SK-N-SH (cell line): ENCODE data around the gene TULP1. TPM values are rescaled to one million over a fixed set of nuclear protein-coding genes. Genes with fewer than 3 reads are reported as not detected.

ENCODE experiments used
- CTCF ChIA-PET: fragments of 300-600, 350-600 bp; formaldehyde crosslinking; extraction: SDS; loops from one replicate; lab custom pipeline; 2021; lab: Yijun Ruan, JAX
- POLR2A ChIA-PET: fragments of 350-600 bp; sonication (Branson Sonifier 250); formaldehyde crosslinking; extraction: SDS; loops from one replicate; lab custom pipeline; 2020; ENCODE audit warnings: antibody characterized with exemption, inconsistent platforms; lab: Yijun Ruan, JAX
- DNase-seq: peaks from one replicate; pipeline ENCODE4 v3.0.0; 2012
- H2AFZ ChIP-seq: fragments of 200-600 bp; sonication (generic); 2 replicates; pipeline ENCODE4 v1.8.1; 2016; ENCODE audit warnings: antibody characterized with exemption, mild to moderate bottlenecking, low read depth
- H3F3A ChIP-seq: fragments of 200-600 bp; sonication (generic); replicated peaks from 2 replicates; pipeline ENCODE3; 2016; ENCODE audit warnings: antibody characterized with exemption, mild to moderate bottlenecking; ENCODE audit not compliant: insufficient read depth
- H3K27ac ChIP-seq, 2 experiments: fragments of 200-500 bp in 1 of 2; fragments of 200-600 bp in 1 of 2; sonication (Bioruptor generic) in 1 of 2; sonication (generic), shearing (Covaris generic) in 1 of 2; 2 replicates each; pipeline versions ENCODE4 v1.5.1 to v1.6.1; 2014 to 2016; ENCODE audit warnings: low read depth in 2 of 2, inconsistent platforms in 1 of 2, low read length in 1 of 2, mild to moderate bottlenecking in 1 of 2, mixed read lengths in 1 of 2
- H3K27me3 ChIP-seq: fragments of 200-600 bp; sonication (generic), shearing (Covaris generic); 2 replicates; pipeline ENCODE4 v1.6.1; 2016; ENCODE audit warnings: mixed run types; ENCODE audit not compliant: insufficient read depth
- H3K36me3 ChIP-seq, 2 experiments: fragments of 200-500 bp in 1 of 2; fragments of 200-600 bp in 1 of 2; sonication (Bioruptor generic) in 1 of 2; sonication (generic) in 1 of 2; replicated peaks in 1 of 2; 2 replicates each; pipeline versions ENCODE3 to v1.5.1; 2014 to 2016; ENCODE audit warnings: low read length in 1 of 2, mild to moderate bottlenecking in 1 of 2; ENCODE audit not compliant: insufficient read depth in 2 of 2, control insufficient read depth in 1 of 2
- H3K4me1 ChIP-seq, 2 experiments: fragments of 200-500 bp in 1 of 2; fragments of 200-600 bp in 1 of 2; sonication (Bioruptor generic) in 1 of 2; sonication (generic), shearing (Covaris generic) in 1 of 2; 2 replicates each; pipeline versions ENCODE4 v1.5.1 to v1.6.1; 2014 to 2016; ENCODE audit warnings: low read depth in 1 of 2, low read length in 1 of 2, mixed run types in 1 of 2; ENCODE audit not compliant: insufficient read depth in 2 of 2, control insufficient read depth in 1 of 2
- H3K4me2 ChIP-seq: fragments of 200-600 bp; sonication (generic), shearing (Covaris generic); 2 replicates; pipeline ENCODE4 v1.6.1; 2017; ENCODE audit warnings: mixed run types
- H3K4me3 ChIP-seq, 2 experiments: fragments of 200-500 bp in 1 of 2; fragments of 200-600 bp in 1 of 2; sonication (Bioruptor generic) in 1 of 2; sonication (generic), shearing (Covaris generic) in 1 of 2; 2 replicates each; pipeline versions ENCODE4 v1.5.1 to v1.8.1; 2014 to 2016; ENCODE audit warnings: low read depth in 2 of 2, inconsistent platforms in 1 of 2, low read length in 1 of 2, mild to moderate bottlenecking in 1 of 2, mixed read lengths in 1 of 2, moderate library complexity in 1 of 2
- H3K79me2 ChIP-seq: fragments of 200-600 bp; sonication (generic); 2 replicates; pipeline ENCODE4 v1.8.1; 2017; ENCODE audit warnings: mild to moderate bottlenecking; ENCODE audit not compliant: insufficient read depth
- H3K9ac ChIP-seq: fragments of 200-600 bp; sonication (generic); 2 replicates; pipeline ENCODE4 v1.6.1; 2017; ENCODE audit warnings: mixed run types
- H3K9me2 ChIP-seq: fragments of 200-600 bp; sonication (generic); 2 replicates; pipeline ENCODE4 v1.6.1; 2017; ENCODE audit warnings: mixed run types
- H3K9me3 ChIP-seq: fragments of 200-600 bp; sonication (generic); 2 replicates; pipeline ENCODE4 v1.6.1; 2017; ENCODE audit warnings: mixed run types, mild to moderate bottlenecking, moderate library complexity
- H4K20me1 ChIP-seq: fragments of 200-600 bp; sonication (generic); 2 replicates; pipeline ENCODE4 v1.6.1; 2017; ENCODE audit warnings: mild to moderate bottlenecking, mixed run types; ENCODE audit not compliant: insufficient read depth
- CHD2 ChIP-seq: fragments of 150-350 bp; IDR thresholded peaks from 2 replicates; pipeline ENCODE4 v1.6.1; 2018; ENCODE audit warnings: low read length; ENCODE audit not compliant: partially characterized antibody
- ELF1 ChIP-seq: IDR thresholded peaks from 2 replicates; pipeline ENCODE4 v1.4.0; 2012
- EP300 ChIP-seq, 2 experiments: IDR thresholded peaks; 2 replicates each; pipeline versions ENCODE4 v1.4.0 to v1.6.1; 2012; ENCODE audit warnings: borderline replicate concordance in 1 of 2, low read depth in 1 of 2, low read length in 1 of 2
- FOSL2 ChIP-seq: IDR thresholded peaks from 2 replicates; pipeline ENCODE4 v1.4.0; 2012; ENCODE audit warnings: low read depth, mild to moderate bottlenecking, moderate library complexity, borderline replicate concordance
- JUND ChIP-seq: IDR thresholded peaks from 2 replicates; pipeline ENCODE4 v1.4.0; 2012
- MEF2A ChIP-seq: IDR thresholded peaks from 2 replicates; pipeline ENCODE4 v1.4.0; 2012; ENCODE audit warnings: low read depth, borderline replicate concordance
- MXI1 ChIP-seq: IDR thresholded peaks from 2 replicates; pipeline ENCODE4 v1.6.1; 2012; ENCODE audit warnings: mild to moderate bottlenecking, low read depth, low read length, improper control_type of control experiment
- NFIC ChIP-seq: IDR thresholded peaks from 2 replicates; pipeline ENCODE4 v1.4.0; 2012; ENCODE audit warnings: borderline replicate concordance
- NRF1 ChIP-seq: IDR thresholded peaks from 2 replicates; pipeline ENCODE4 v1.6.1; 2012; ENCODE audit warnings: low read depth, mild to moderate bottlenecking, low read length
- RAD21 ChIP-seq: IDR thresholded peaks from 2 replicates; pipeline ENCODE4 v1.6.1; 2012; ENCODE audit warnings: mild to moderate bottlenecking, low read length
- RCOR1 ChIP-seq: fragments of 150-350 bp; IDR thresholded peaks from 2 replicates; pipeline ENCODE4 v1.6.1; 2017; ENCODE audit warnings: antibody characterized with exemption, low read length
- RXRA ChIP-seq: IDR thresholded peaks from 2 replicates; pipeline ENCODE4 v1.4.0; 2012; ENCODE audit warnings: low read depth, mild to moderate bottlenecking, borderline replicate concordance
- TAF1 ChIP-seq: IDR thresholded peaks from 2 replicates; pipeline ENCODE4 v1.6.1; 2012; ENCODE audit warnings: low read depth, mild to moderate bottlenecking, low read length, moderate library complexity, borderline replicate concordance
- TCF12 ChIP-seq: IDR thresholded peaks from 2 replicates; pipeline ENCODE4 v1.4.0; 2012
- WGBS: methylation state at CpG from one replicate; pipeline ENCODE4 v1.1.6; 2017; ENCODE audit warnings: low lambda C conversion rate; 5-methylcytosine and 5-hydroxymethylcytosine counted together
- polyA plus RNA-seq, 3 experiments: library from polyadenylated mRNA; depleted of rRNA; stranded (reverse); fragments of >200 nt; gene quantifications; 2 replicates each; pipeline ENCODE4 v1.2.3, GENCODE V29; 2012
- TF ChIP-seq, protein P1 (sequence below): IDR thresholded peaks from 2 replicates; pipeline ENCODE4 v1.4.0; 2012; ENCODE audit warnings: low read depth, borderline replicate concordance

Gene TULP1
- polyA plus RNA-seq, 1 of the 3 experiments (the other 2 are of a cell fraction): not detected

DNA sequence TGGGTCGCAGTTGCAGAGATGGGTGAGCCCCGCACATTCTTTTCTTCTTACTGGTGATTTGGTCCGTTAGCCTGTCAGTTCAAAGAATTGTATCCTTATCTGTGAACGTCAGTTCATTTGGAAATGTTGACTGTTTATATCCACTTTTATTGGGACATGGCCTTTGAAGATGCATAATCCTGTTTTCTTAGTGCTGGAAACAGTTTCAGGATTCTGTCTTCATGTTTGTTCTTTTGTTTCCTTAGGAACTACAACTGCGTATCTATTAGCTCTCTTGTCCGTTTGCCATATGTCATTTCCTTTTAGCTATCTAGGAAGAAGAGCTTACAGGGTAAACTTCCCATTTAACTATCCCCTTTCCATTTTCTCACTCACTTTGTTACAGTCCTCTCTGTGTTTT lies 35.0 kb upstream of the TULP1 start:
- Histone ChIP-seq H3K9me3 (no peaks in the 10 kb centered on the region), H3K9me2 (no peaks in the 10 kb centered on the region), H3K36me3 (no peaks in the 10 kb centered on the region), H3K79me2 (no peaks in the 10 kb centered on the region), H3K27me3 (no peaks in the 10 kb centered on the region; the same call in 1 of the 2 replicates), H3F3A (peaks cover 4% of the 10 kb centered on the region), H3K4me2 (no peak overlapping the region), H3K27ac (no peak overlapping the region), H4K20me1 (no peaks in the 10 kb centered on the region), H2AFZ (no peak overlapping the region), H3K4me3 (no peak overlapping the region), H3K4me1 (no peaks in the 10 kb centered on the region), H3K9ac (no peak overlapping the region)
- ChIA-PET CTCF (interaction anchor here (0.8 to 1.8 kb wide), 2 partner anchors 24 to 189 kb away, joined by 3 to 7 read pairs; partner anchors contain the start of gene ARMC12), POLR2A (no interaction called here)
- no peak for DNase-seq
- TF ChIP-seq CHD2: no peak
- TF ChIP-seq FOSL2: no peak
- 81% methylated on average over 6 of the region's 6 CpGs for WGBS

DNA sequence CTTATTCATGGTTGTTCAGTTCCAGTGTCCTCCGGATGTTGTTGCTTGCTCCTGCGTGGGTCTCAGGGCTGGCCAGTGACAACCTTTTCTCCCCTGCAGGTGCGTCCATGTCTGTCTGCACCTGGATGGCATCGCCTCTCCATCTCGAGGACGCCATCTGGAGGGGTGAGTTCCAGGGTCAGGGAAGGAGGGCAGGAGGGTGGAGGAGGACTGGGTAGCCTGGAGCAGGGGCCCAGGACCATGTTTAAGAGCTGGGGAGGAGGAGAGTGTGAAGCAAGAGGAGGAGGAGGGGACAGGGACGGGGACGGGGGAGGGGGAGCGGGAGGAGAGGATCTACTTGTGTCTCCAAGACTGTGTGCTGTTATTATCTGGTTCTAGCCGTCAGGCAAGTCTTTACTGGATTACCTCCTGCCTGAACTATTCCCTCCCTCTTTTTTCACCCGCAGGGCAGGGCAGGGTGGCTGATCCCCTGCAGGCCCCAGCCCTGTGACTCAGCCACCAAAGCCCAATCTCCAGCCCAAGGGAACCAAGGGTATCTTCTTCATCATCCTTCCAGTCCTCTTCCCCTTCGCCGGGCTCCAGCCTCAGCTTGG lies 32.2 kb upstream of the TULP1 start:
- POLR2A ChIA-PET: no interaction called here
- H3F3A ChIP-seq: no peaks in the 10 kb centered on the region
- DNase-seq: no peak
- H3K36me3 ChIP-seq: no peaks in the 10 kb centered on the region
- H3K9ac ChIP-seq: no peak overlapping the region
- 78% methylated on average over 13 of the region's 13 CpGs for WGBS
- no peak overlapping the region for H2AFZ ChIP-seq
- no peaks in the 10 kb centered on the region for H3K4me1 ChIP-seq
- H3K9me2 ChIP-seq: no peaks in the 10 kb centered on the region
- no peak overlapping the region for H3K4me3 ChIP-seq
- CTCF ChIA-PET: interaction anchor here (1.2 to 5.5 kb wide), 4 partner anchors 9 to 192 kb away, joined by 3 to 25 read pairs (median 4); no protein-coding TSS in a partner anchor
- no peak overlapping the region for H3K4me2 ChIP-seq
- no peak for TF ChIP-seq MEF2A
- TF ChIP-seq ELF1: no peak
- no peak for TF ChIP-seq TAF1
- no peak for TF ChIP-seq RAD21
- TF ChIP-seq FOSL2: no peak
- no peak for TF ChIP-seq NFIC
- TF ChIP-seq JUND: no peak
- no peak for TF ChIP-seq EP300 (IDR thresholded peaks at IDR 0.05; ENCODE audit: borderline replicate concordance in 1 of 2, low read depth in 1 of 2, low read length in 1 of 2)
- TF ChIP-seq MXI1: no peak
- no peak for TF ChIP-seq RXRA
- no peak for TF ChIP-seq TCF12
- TF ChIP-seq RCOR1: no peak
- TF ChIP-seq NRF1: no peak
- TF ChIP-seq CHD2: no peak
- TF ChIP-seq, protein P1, sequence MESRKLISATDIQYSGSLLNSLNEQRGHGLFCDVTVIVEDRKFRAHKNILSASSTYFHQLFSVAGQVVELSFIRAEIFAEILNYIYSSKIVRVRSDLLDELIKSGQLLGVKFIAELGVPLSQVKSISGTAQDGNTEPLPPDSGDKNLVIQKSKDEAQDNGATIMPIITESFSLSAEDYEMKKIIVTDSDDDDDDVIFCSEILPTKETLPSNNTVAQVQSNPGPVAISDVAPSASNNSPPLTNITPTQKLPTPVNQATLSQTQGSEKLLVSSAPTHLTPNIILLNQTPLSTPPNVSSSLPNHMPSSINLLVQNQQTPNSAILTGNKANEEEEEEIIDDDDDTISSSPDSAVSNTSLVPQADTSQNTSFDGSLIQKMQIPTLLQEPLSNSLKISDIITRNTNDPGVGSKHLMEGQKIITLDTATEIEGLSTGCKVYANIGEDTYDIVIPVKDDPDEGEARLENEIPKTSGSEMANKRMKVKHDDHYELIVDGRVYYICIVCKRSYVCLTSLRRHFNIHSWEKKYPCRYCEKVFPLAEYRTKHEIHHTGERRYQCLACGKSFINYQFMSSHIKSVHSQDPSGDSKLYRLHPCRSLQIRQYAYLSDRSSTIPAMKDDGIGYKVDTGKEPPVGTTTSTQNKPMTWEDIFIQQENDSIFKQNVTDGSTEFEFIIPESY: no peak
- H3K79me2 ChIP-seq: no peaks in the 10 kb centered on the region
- H4K20me1 ChIP-seq: no peaks in the 10 kb centered on the region
- no peaks in the 10 kb centered on the region; the same call in 1 of the 2 replicates for H3K27me3 ChIP-seq
- H3K9me3 ChIP-seq: no peaks in the 10 kb centered on the region
- H3K27ac ChIP-seq: no peak overlapping the region
